Measurements from ENCODE around the gene VASN.
"Not testable (repeated sequence)": the region's sequence is repeated elsewhere in the genome, so short reads cannot be mapped to it uniquely, and the experiment has no call there.

VASN gene

DNA sequence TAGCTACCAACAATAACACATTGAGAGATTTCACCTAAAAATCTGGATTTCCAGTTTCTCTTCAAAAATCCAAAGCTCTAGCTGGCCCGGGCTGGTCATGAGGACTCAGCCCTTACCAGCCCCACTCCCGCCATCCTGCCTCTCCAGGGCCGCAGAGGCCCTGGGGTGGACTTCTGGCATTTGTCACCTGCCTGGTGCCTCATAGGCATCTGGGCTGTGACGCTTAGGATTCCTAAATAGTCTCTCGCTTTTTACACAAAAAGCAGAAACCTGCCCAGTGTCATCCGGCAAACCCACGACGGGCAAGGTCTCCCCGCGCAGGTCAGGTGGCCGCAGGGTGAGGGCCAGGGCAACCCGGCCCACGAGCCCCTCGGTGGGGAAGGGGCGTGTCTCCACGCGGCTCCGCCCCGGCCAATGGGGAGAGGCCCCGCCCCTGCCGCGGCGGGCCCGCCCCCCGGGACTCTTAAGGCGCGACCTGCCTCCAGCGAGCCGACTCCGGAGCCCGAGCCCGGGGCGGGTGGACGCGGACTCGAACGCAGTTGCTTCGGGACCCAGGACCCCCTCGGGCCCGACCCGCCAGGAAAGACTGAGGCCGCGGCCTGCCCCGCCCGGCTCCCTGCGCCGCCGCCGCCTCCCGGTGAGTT, at the start of gene VASN:
VASN (plus strand) TSS at position 492 of the 644 bp plus-strand sequence. CDS start 9,030 bp downstream, outside the sequence.
- DNase-seq (ENCODE audit: low spot score) = peak; percentile 71

DNA sequence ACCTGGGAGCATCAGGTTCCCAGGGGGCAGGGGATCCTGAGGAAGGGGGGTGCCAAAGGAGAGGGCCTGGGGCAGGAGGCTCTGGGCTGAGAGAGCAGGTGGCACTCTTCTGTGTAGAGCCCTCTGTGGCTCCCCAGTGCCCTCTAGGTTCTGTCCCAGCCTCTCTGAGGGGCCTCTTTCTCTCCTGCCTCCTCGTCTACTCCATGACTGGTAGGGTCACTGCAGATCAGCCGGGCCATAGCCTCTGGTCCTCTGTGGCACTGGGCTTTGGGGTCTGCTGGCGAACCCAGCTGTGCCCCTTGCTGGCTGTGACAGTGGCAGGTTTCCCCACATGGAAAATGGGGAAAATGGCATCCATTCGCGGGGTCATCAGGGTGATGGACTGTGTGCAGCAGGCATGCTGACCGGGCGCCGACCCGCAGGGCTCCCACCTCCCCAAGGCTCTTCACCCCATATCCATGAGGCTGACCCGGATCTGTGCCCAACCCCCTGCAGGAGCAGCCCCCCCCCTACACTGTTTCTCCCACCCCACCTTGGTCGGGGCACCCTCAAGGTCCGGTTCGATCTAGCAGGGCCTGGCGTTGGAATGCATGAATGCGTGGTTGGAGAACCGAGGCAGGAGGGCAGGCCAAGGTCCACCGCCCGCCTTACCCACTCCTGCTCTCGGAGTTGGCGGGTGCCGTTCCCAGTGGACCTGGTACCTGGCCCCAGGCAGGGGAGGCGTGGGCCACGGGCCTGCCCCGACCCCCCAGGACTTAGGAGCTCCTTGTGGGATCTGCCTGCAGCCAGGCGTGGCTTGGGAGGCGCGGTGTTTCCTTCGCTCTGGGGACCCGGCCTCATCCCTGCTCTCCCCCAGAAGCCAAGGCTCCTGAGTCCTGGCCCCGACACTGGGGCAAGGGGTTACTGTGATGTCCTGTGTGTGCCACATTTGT, 49.3 kb upstream of the VASN start:
- DNase-seq (ENCODE audit: low spot score) = no peak

DNA sequence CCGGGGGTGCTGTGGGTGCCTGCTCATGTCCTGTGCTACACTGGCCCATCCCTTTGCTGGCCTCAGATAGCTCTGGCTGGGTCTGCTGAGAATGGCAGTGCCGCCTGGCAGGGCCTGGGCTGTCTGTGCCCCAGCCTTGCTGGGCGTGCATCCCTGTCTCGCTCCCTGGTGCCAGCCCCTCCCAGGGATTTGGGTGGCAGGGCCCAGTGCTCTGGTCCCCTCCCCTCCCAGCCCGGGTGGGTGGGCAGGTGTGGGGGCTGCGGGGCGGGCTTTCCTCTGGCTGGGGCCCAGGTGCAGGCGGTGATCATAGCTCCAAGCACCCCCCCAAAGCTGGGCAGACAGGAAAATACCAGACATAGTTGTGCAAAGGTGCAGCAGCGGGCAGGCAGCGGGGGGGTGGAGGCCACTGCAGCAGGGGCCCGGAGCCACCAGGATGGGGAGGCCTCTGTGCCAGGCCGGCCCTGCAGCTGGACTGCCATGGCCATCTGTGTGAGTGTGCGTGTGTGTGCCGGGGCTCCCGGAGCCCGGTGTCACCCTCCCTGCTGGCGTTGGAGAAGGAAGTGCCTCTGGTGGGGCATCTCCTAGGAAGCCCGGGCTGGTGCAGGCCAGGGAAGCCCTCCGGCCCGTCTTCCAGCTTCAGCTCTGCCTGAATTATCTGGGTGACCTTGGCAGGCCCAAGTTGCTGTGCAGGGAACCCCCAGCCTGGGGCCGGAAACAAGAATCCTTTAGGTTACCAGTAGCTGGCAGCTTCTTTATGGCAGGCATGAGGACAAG, 48.4 kb upstream of the VASN start:
- peak; percentile 64 for DNase-seq (ENCODE audit: low spot score)

DNA sequence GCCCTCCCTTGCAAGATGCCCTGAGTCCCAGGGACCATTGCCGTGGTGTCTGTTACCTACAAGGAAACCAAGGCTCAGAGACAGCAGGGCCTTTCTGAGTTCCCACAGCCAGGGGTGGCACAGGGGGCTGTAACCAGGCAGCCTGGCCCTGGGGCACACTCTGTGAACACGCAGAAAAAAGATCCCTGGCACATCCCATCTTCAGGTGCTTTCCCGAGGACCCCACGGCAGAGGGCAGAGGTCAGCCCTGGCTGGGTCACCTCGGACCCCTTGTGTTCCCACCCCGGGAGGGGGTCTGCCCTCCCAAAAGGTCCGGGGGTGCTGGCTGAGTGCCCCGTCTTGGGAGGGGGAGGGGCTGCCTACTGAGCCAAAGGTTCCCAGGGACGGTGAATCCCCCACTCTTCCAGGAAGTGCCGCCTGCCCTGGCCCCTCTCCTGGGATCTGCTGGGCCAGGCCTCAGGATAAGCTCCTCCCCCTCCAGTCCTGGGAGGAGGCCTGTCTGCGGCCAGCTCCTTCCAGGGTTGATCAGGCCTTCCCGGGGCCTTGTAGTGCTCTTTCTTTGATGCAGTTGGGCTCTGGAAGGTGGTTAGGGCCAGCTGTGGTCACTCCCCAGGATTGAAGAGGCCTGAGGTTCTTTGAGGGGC, 47.7 kb upstream of the VASN start:
- DNase-seq (ENCODE audit: low spot score) = peak; percentile 76

DNA sequence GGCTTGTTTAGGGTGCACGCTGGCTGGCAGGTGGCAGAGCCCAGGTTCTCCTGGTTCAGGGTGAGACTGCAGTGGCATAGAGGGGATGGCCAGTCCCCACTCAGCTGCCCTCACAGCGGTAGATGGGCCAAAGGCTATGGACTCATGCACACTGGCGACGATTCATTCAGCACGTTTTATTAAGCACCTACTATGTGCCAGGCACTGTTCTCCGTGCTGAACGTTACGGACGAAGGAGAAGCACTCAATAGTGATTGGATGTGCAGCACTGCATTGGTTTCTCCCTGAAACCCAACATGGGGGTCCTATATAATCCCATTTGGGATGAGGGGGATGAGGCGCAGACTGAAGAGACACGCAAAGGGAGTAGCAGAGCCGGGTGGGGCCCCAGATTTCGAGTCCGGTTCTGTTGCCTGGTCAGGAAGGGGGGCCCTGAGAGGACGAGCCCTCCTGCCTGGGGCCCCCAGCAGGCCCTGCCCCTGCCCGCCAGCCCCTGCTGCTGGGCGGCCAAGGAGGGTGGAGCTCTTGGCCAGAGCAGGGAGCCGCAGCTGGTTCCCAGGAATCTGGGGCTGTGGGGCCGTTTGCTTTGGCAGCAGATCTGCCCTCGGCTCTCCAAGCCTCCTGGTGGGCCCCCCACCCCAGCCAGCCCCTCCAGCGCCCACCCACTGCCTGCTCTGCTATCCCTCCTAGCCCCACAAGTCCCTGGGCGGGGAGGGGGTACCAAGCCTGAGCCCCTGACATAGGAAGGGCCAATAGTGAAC, 47.0 kb upstream of the VASN start:
- DNase-seq (ENCODE audit: low spot score) = no peak

DNA sequence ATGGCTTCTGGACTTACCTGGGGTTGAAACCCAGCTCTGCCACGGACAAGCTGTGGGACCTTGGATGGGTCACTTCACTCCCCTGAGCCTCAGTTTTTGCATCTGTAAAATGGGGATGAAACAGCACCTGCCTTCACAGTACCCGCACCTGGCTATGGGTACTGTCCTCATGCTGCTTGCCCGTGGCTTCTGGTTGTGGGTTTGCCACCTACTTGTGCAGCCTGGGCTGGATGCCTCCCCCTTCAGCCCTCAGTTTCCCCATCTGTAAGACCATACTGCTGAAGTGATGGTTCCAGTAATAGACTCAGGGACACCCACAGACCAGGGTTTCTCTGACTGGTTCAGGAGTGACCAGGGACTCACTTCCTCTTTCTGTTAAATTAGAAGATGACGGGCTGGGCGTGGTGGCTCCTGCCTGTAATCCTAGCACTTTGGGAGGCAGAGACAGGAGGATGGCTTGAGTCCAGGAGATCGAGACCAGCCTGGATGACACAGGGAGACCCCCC, 46.3 kb upstream of the VASN start:
- no peak for DNase-seq (ENCODE audit: low spot score)

DNA sequence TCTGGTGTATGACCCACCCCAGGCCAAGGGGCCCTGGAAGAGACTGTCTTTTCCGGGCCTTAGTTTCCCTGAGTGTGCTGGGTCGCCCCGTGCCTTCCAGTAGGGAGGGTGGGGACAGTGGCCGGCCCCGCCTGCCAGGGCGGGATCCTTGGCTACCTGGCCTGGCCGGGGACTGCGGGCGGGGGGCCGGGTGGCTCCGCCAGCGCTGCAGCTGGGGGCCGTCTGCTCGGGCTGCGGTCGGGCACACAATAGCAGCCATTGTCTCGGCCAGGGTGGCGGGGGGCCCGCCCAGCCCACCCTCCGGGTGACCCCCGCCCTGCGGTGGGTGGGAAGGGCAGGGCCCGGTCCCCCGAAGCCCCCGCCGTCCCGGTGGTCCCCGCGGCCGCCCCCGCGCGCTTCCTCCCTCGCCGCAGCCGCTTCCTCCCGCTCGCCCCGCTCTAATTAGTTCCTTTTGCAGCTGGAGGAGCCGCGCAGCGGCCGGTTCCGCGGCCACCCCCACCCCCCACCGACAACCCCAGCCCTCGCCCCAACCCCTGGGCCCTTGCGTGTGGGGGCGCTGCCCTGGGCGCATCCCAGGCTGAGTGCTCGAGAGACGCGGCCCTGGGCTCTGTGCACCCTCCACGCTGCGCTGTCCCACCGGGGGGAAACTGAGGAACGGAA, 44.1 kb upstream of the VASN start:
- no peak for DNase-seq (ENCODE audit: low spot score)

DNA sequence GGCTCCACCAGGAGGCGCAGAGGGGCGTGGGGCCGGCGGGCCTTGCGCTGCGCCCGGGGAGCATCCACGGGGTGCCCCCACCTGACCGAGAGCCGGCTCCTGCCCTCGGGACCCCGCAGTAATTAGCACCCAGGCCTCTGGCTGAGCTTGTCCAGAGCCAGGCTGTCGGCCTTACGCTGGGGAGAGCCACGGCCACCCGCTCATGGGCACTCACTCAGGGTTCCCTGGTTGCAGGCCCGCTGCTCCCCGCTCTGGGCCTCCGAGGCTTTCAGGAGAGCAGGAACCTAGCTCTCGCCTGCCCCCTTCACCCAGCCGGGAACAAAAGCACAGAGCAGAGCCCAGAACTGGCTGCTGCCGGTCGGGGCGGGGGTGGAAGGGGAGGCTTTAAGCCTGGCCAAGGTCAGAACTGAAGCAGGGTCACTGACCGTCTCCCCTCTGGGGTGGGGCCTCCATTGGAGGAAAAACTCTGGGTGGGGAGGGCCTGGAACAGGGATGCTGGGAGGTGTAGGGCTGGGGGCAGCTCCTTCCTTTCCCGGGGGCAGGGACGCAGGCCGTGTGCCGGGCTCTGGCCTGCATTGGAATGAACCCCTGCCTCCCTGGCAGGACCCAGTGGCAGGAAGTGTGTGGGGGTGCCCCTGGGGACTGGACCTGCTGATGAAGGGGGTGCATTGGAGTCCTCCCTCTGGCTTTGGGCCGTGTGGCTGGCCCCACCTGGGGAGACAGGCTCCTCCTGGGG, 43.4 kb upstream of the VASN start:
- peak; percentile 87 for DNase-seq (ENCODE audit: low spot score)

DNA sequence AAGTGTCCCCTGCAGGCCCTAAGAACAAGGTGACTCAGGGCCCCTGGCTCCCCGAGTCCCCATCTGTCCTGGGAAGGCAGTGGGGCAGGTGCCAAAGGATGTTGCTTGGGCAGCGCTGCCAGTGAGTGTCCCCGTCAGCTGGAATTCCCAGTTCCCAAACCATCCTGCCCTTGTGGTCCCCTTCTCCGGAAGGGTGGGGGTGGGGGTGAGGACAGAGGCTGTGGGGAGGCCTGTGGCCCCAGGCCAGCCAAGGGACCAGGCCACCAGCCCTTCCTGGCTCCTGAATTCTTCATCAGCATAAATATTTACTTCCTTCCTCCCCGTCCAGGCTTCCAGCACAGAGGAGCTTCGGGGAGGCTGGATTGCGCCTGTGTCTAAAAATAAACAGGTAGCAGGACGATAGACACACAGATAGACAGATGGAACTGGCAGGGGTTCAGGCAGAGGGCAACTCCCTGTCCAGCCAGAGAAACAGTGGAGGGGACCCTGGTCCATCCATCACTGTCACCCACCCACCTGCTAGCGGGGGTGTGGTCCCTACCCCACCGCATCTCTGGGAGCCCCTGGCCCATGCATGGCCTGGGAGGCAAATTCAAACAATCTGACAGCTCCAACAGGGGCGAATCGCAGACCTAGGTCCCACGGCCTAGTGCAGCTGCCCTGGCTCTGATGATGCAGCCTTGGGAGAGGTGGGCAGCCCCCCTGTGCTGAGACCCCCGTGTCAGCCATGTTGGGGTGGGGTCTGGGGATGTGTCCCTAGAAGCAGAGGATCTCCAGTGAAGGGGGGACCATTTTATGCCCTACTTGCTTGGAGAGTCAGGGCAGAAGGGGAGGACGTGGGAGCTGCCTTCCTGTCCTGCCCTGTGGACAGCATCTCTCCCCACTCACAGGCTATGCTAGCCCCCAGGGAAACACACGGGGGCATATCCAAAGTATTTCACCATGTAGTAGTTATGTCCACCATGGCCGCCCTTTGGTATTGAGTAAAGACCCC, 42.6 kb upstream of the VASN start:
- peak; percentile 48 for DNase-seq (ENCODE audit: low spot score)

DNA sequence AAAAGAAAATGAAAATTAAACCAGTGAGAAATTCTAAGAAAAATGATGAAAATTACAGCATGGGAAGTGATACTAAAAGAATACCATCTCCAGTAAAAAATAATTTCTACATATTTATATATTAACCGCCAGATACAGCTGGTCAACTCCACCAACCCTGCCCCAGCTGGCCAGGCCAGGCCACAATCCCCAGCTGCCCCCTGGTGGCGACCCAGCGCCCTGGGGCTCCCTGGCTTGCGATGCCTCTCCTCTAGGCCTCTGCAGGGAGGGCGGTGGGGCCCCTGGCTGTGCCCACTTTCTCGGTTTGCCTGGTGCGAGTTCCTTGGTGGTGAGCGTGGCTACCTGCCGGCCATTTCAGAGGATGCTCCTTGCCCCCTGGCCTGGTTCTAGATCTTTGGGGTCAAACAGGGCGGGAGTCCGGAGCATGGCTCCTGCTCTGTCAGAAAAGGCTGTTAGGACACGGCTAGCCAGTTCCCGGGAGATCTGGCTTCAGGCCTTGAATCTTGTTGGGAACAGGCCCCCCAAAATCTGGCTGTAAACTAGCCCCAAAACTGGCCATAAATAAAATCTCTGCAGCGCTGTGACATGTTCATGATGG, 41.3 kb upstream of the VASN start:
- DNase-seq (ENCODE audit: low spot score) = peak; percentile 62

DNA sequence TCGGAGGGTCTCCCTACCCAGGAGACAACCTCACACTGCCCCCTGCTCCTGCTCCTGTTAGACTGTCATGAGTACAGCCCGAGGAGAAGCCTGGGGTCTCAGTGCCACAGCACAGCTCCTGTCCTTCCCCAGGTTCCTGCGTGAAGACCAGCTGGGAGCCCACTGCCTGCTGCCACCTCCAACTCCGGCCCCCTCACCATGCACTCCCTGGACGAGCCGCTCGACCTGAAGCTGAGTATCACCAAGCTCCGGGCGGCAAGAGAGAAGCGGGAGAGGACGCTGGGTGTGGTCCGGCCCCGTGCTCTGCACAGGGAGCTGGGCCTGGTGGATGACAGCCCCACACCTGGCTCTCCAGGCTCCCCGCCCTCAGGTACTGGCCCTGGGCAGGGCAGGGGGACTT, 39.6 kb upstream of the VASN start:
- no peak for DNase-seq (ENCODE audit: low spot score)

DNA sequence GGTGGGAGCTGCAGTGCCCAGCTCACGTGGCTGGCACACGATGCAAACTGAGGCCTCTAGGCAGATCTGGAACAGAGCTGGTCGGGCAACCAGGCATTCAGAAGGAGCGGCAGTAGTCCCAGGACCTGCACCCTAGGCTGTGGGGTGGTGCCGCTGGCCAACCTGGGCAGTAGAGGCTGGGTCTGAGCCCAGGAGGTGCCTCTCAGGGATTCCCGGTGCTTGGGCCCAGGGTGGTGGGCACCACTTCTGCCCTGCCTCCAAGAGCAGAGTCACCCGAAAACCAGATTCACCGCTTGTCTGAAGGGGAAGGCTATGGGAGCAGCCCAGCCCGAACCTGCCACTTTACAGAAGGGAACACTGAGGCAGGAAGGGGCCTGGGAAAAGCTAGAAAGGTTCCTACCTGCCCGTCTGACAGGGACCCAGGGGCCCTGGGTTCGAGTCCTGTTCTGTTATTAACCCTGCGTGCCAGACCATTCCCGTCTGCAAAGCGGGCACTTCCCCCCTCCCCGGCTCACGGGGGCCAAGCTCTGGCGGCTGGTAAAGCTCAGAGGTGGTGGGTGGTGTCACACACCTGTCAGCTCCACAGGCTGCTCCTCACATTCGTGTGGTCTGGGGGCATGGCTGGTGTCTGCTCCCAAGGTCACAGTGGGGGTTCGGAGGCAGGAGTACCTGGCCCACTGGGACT, 38.9 kb upstream of the VASN start:
- no peak for DNase-seq (ENCODE audit: low spot score)

DNA sequence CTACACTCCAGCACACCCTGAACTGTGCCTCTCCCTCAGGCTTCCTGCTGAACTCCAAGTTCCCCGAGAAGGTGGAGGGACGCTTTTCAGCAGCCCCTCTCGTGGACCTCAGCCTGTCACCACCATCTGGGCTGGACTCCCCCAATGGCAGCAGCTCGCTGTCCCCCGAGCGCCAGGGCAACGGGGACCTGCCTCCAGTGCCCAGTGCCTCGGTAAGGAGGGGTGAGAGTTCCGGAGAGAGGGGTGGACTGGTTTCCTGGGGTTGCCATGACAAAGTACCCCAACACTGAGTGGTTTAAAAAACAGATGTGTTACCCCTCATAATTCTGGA, 38.4 kb upstream of the VASN start:
- no peak for DNase-seq (ENCODE audit: low spot score)

DNA sequence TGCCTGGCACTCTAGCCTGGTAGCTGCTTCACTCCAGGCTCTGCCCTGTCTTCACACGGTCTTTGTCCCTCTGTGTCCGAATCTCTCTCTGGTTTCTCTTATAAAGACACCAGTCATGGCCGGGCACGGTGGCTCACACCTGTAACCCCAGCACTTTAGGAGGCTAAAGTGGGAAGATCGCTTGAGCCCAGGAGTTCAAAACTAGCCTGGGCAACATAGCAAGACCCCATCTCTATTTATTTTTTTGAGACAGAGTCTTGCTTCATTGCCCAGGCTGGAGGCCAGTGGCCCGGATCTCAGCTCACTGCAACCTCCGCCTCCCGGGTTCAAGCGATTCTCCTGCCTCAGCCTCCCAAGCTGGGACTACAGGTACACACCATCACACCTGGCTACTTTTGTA, 37.9 kb upstream of the VASN start:
- not testable (repeated sequence) for DNase-seq (ENCODE audit: low spot score)

DNA sequence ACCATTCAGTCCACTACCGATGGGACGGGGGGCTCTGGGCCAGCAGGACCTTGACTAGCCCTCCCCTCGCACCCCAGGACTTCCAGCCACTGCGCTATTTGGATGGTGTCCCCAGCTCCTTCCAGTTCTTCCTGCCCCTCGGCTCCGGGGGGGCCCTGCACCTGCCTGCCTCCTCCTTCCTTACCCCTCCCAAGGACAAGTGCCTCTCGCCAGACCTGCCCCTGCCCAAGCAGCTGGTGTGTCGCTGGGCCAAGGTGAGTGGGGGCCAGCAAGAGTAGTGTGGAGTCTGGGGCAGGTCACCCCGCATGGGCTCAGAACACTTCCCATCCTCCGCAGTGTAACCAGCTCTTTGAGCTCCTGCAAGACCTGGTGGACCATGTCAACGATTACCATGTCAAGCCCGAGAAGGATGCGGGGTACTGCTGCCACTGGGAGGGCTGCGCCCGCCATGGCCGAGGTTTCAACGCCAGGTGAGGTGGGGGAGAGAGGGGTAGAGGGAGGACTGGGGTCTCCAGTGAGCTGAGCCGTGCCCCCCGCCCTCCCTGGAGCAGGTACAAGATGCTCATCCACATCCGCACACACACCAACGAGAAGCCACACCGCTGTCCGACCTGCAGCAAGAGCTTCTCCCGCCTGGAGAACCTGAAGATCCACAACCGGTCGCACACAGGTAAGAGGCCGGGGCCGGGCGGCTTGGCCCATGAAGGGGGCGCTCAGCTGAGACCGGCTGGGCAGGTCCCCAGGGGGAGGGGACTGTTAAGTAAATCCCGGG, 36.7 kb upstream of the VASN start:
- no peak for DNase-seq (ENCODE audit: low spot score)

DNA sequence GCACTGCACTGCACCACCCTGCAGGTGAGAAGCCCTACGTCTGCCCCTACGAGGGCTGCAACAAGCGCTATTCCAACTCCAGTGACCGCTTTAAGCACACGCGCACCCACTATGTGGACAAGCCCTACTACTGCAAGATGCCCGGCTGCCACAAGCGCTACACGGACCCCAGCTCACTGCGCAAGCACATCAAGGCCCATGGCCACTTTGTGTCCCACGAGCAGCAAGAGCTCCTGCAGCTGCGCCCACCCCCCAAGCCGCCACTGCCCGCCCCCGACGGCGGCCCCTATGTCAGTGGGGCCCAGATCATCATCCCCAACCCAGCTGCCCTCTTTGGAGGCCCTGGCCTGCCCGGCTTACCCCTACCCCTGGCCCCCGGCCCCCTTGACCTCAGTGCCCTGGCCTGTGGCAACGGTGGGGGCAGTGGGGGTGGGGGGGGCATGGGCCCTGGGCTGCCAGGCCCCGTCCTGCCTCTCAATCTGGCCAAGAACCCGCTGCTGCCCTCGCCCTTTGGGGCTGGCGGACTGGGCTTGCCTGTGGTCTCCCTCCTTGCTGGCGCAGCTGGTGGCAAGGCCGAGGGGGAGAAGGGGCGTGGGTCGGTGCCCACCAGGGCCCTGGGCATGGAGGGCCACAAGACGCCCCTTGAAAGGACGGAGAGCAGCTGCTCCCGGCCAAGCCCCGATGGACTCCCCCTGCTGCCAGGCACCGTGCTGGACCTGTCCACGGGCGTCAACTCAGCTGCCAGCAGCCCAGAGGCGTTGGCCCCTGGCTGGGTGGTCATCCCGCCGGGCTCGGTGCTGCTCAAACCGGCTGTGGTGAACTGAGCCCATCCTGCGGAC, 34.7 kb upstream of the VASN start:
- DNase-seq (ENCODE audit: low spot score) = no peak
